ENCODE measurements around the gene PLEKHG3.

Gene PLEKHG3

DNA sequence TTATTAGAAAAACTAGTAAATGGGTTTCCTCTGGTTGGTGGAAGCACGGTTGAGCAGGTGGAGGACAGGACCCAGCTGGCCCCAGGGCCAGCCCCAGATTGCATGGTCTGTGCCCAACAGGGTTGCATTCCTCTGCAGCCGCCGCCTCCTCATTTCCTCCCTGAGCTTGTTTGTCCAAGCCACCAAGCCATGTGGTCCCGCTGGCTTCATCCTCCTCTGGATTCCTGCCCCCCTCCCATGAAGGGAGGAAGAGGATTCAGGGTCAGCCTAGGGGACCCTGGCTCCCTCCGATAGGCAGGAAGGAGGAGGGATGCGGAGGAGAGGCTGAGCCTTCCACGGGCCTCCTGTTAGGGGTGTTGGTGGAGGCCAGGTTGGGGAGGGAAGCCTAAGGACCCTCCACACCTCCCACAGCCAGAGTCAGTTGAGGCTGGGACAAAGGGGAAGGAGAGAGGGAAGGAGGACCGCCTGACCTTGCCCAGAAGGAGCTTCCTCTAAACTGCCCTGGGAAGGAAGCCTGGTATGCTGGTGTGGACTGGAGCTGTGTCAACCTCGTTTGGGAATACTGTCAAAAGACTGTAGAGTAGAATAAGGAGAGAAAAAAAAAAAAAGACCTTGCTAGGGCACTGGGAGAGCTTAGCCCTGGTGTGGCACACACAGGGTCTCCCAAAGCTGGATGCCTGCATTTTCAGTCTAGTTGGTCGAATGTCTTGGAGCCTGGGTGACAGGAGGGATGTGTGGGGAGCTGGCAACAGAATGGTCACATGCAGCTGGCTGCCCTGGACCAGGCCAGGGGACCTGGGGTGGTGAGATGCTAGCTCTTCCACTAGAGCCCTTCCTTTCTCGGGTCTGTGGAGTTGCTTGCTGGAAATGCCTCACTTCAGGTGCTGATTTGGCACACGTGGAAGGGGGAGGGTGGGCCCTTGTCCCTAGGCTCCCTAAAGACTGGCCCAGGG is 42.4 kb downstream of the PLEKHG3 start:
- DNase-seq (ENCODE audit: low read depth in 3 of 3), result no peak

DNA sequence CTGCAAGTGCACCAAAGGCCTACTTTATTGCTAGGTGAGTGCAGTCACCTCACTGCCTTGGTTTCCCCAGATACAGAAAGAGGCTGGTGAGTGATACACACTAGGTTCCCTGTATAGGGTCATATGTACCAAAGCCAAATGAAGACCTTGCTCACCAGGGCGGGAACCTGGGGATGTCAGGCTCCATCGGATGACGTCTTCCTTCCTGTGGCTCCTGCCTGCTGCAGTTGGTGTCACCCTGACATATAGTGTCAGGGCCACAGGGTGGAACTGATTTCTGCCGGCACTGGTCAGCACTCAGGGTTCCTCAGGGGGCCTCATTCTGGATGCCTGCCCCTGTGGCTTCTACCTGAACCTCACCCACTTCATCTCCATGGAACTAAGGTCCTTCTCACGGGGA is 43.1 kb downstream of the PLEKHG3 start:
- no peak for DNase-seq (ENCODE audit: low read depth in 3 of 3)

DNA sequence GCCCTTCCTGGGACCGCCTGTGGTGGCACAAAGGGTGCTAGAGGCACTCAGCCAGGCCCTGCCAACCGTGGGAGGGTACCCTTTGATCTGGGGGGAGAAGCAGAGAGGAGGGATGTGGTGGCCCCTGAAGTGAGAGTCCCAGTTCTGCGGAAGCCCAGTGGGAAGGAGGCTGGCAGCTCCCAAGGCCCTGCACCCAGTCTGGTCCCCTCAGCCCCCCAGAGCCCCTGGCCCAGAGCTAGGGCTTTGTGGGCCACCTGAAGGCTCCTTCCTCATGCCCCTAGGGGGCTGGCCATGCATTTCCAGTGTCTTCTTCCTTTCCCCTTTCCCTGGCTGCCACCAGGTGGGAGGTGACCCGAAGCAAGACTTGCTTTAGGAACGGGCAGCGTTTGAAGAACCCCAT is 44.3 kb downstream of the PLEKHG3 start:
- no peak for DNase-seq (ENCODE audit: low read depth in 3 of 3)

DNA sequence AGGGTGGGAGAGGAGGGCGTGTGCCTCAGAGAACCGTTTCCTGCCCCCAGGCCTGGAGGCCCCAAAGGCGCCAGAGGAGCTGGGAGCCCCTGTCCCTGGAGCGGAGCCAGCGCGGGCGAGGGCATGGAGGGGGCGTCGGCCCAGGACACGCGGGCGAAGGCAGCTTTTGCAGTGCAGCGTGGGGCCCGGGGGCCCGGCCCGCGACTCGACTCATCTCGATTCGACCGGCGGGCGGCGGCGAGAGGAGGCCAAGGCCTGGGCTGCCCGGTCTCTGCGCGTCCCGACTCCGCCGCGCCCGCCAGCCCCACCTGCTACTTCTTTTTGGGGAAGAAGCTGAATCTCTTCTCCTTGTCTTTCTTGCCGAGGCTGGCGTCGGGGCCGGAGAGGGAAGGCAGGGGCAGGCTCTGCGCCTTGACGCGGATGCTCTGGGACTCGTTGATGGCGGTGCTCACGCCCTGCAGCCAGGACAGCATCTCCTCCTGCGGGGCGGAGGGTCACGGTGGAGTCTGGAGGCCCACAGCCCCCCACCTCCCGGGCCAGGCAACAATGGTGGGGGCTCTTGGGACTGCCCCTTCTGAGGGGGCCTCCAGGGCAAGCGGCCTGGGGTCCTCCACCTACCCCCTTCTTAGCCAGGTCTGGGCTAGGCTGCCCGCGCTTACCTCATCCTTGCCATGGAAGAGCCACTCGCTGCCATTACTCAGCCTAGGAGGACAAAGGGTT is 44.9 kb downstream of the PLEKHG3 start:
- no peak for DNase-seq (ENCODE audit: low read depth in 3 of 3)

DNA sequence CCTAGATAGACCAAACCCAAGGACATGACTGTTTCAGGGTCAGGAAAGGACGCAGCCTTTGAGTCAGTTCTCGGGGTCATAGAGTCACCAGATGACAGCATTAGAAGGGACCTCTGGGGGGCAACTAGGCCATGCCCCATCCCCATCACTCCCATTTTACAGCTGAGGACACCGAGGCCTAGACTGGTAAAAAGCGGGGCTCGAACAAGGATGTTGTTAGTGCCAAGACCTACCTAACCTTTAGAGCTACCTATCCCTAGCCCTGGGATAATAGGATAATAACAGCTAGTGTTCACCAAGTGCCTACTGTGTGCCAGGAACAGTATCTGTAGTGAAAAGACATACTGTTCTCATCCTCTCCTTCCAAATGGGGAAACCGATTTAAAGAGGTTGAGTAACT is 48.7 kb downstream of the PLEKHG3 start:
- DNase-seq (ENCODE audit: low read depth in 3 of 3), result no peak

DNA sequence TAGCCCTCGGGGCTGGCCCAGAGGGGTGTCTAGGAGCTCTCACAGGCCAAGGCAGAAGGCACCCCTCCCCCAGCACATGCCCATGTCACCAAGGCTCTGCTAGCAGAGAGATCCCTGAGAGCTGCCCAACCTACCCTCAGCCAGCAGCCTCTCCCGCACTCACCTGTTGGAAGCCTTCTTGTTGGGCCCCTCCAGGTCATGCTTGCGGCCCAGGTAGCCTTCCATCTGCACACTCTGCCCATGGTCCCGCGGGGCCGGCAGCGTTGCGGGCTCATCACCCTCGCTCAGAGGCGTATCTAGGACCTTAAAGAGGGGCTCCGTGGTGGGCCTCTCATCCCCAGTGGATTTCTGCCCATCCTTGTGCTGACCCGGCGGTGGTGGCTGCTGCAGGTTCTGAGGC is 49.1 kb downstream of the PLEKHG3 start:
- DNase-seq (ENCODE audit: low read depth in 3 of 3), result no peak

DNA sequence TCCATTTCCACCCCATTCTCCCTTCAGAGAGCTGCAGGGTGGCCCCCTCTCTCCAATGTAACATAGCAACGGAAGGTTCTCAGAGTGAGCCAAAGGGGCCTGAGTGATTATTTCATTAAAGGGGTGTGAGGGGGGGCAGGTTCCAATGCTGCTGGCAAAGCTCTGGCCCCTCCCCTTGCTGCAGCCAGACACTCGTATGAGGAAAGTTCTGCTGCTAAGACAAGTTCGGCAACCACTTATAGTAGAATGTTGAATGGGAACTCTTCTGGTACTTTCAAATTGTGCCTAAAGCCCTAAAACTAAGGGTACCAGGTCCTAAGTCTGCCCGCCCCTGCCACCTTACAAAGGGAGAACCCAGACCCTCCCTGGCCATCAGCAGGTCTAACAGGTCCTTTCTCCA is 49.8 kb downstream of the PLEKHG3 start:
- DNase-seq (ENCODE audit: low read depth in 3 of 3), result no peak

DNA sequence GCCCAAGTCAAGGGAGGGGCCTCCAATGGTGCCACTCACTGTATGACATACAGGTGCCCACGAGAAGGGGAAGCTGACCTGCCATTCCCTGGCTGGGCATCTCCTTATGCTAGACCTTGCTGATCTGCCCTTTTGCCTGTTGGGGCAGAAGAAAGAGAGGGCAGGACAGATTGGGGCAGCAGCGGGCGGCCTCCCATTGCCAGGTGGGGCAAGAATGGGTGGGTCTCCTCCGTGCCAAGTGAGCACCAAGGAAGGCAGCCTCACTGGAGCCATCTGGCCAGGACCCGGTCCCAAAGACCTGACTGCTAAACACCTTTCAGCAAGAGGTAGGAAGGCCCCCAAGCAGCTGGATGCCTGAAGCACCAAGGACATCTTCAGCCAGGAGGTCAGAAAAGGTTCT is 50.5 kb downstream of the PLEKHG3 start:
- no peak for DNase-seq (ENCODE audit: low read depth in 3 of 3)

DNA sequence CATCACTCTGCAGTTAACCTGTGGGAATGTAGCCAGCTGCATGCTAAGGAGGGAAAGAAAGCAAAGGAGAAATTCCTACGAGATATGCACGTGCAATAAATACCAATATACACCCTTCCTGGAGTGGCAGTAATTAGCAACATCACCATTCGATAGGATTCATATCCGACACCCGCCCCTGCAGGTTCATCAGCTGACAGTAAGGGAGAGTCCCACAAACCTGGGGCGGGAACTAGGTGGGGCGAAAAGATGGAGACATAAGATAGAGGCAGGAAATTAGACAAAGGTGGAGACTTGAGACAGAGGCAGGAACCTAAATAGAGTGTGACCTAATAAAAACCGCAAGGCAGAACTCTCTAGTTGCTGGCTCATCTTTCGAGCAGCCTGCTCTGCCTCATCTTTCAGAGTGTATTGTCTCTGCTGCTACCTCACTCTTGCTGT is 51.6 kb downstream of the PLEKHG3 start:
- DNase-seq (ENCODE audit: low read depth in 3 of 3), result peak; percentile 28 to 44 (median 43)

DNA sequence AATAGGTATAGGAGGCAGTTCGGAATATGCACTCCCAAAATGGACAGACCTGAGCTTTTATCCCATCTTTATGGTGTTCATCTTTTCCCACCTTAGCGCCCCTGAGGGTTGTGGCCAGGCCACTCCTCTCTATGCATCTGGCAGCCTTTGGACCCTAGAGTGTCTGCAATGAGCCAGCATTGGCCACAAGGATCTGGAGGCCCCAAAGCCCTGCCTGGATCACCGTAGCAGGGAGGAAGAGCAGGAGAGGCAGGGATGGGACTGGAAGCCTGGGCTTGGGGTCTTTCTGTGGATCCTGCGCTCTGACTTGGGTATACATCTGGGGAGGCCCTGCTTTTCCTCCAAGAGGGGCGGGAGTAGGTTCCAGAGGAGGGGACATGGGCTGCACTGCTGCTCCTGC is 52.5 kb downstream of the PLEKHG3 start:
- DNase-seq (ENCODE audit: low read depth in 3 of 3), result no peak

DNA sequence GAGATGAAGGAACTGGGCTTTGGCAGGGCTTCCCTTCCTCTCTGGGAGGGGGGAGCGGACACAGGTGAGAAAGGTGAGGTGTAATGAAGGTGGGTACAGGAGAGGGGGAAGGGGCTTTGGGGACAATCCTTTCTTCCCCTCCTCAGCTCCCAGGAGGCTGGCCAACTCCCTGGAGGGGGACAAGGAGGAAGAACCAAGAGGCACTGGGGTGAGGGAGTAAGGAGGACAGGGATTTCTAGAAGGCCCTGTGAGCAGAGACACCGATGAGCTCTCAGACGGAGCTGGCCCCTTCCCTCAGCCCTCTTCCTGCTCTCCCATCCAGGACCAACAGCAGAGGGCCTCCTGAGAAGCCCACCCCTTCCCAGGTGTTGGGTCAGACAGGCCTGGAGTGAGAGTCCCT is 53.4 kb downstream of the PLEKHG3 start:
- no peak for DNase-seq (ENCODE audit: low read depth in 3 of 3)

DNA sequence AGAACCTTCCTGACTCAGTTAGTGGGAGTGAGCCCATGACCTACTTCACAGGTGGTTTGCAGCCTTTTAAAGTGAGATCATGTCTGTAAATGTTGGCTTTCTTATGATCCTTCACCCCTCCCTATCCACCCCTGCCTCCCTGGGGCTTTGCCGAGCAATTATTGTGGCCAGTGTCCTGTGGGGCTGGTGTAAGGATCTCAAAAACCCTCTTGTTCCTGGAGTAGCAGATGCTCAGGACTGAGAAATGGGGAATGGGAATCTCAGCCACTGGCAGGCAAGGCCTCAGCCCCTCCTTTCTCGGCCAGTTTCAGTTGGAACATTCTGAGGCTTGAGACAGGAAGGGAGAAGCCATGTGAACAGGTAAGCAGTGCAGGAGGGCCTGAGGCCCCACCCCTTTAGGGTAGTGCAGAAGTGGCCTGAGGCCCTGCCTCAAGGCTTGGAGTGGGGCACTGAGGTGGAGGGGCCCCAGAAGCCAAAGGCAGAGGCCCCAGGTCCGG is 53.8 kb downstream of the PLEKHG3 start:
- no peak for DNase-seq (ENCODE audit: low read depth in 3 of 3)

DNA sequence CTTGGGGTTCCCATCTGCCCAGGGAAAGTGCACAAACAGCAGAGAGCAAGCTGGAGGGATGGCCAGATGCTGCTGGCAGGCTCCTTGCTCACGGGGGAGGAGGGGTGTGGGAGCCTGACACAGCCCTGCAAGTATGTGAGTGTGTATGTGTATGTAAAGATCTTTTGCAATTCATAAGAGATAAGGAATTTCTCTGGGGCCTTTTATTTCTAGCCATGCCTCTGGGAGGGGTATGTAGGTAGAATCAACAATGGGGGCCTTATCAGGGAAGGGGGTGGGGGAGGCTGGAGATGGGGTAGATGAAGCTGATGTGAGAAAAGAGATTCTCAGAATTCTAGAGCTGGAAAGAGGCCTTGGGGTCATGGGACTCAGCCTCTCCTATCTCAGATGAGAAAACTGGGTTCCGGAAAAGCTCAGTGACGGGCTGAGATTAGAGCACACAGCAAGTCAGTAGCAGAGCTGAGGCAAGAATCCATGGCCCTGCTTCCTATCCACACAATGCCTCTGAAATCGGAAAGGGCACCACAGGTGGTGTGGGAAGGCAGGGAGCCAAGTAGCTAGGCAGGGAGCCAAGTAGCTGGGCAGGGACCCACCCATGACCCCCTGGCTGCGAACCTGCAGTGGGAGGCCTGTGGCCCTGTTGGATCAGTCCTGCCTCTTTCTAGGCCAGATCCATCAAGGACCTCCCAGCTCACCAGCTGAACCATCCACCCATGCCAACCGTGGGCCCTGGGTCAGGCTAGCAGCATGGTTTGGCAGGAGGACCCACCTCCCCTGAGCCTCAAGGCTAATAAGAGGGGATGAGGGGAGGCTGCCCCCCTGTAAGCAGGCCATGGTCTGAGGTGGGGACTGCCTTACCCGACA is 54.7 kb downstream of the PLEKHG3 start:
- DNase-seq (ENCODE audit: low read depth in 3 of 3), result no peak

DNA sequence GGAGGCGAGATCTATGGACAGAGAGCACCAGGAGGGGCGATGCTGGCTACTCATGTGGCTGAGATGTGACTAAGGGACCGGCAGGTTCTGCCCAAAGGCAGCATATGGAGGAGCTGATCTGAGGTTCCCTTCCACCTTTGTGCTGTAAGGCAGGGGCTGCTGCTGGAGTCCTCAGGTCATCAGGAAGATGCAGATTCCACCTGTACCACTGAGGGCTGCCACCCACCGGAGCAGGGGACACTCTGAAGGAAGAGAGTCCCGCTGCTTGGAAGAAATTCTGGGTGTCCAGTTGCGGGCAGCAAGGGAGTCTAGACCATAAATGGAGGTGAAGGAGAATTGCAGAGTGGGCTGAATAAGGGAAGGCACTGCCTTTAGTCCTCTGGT is 55.3 kb downstream of the PLEKHG3 start:
- no peak for DNase-seq (ENCODE audit: low read depth in 3 of 3)

DNA sequence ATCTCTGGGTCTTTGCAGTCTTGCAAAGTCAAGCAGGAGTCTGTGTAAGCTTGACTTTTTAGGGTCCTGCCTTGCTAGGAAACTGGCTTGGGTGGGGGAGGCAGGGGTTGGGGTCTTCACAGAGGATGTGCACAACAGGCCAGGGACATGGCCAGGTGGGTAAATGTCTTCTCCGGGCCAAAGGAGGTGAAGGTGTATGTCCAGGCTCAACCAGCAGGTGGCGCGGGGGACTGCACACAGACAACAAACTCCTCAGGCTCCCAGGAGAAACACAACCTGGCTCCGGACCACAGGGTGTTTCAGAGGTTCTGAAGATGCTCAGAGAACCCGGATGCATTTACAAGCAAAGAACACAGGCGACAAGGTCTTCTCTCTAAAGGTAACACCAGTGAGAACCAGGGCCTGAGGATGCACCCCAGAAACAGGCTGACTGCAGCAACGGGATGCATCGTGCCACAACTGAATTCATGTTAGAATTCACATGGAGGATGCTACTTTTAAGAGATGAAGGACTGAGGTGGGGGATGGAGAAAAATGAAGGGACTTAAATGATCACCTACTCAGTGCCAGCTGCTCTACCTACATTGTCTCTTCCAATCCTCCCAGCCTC is 56.0 kb downstream of the PLEKHG3 start:
- DNase-seq (ENCODE audit: low read depth in 3 of 3), result peak in 2 of 3 experiments; percentile 26 to 60

DNA sequence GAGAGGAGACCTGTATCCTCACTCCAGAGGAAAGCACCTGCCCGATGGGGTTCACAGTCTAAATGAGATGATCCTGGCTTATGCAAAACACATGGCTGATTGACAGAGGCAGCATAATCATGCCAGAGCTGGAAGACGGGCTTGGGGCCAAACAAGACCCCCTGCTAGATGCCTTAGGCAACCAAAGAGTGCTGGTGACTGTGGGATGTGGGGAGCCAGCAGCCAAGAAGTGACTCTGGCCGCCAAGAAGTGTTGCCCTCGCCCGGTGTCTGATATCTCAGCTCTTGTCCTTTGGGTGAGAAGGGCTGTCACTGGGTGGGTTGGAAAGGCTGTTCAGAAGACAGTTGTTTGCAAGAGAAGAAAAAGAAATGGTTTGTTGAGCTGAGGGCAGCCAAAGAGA is 56.7 kb downstream of the PLEKHG3 start:
- no peak for DNase-seq (ENCODE audit: low read depth in 3 of 3)

DNA sequence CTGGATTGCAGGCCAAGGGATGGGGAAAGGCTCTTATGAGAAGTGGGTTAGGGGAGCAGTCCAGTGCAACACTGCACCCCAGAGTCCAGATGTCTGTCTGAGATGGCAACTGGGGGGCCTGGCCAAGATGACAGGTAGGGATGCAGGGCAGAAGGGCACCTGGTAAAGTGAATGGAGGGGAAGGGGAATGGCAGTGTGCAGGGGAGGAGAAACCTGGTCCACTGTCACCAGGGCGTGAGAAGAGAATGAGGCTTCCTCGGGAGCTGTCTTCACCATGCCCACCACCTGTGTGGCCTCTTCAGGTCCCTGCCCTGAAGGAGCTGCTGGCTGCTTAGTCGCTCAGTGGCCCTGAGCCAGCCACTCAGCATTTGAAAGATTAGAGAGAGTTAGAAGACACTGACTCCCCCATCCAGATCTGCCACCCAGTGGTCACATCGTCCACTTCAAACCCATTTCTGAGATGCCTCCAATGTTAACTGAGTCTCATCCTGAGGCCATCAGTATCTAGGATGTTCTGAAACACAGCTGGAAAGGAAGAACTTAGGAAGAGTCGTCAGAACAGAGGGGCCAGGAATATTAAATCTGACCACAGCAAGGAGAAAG is 57.3 kb downstream of the PLEKHG3 start:
- no peak for DNase-seq (ENCODE audit: low read depth in 3 of 3)

DNA sequence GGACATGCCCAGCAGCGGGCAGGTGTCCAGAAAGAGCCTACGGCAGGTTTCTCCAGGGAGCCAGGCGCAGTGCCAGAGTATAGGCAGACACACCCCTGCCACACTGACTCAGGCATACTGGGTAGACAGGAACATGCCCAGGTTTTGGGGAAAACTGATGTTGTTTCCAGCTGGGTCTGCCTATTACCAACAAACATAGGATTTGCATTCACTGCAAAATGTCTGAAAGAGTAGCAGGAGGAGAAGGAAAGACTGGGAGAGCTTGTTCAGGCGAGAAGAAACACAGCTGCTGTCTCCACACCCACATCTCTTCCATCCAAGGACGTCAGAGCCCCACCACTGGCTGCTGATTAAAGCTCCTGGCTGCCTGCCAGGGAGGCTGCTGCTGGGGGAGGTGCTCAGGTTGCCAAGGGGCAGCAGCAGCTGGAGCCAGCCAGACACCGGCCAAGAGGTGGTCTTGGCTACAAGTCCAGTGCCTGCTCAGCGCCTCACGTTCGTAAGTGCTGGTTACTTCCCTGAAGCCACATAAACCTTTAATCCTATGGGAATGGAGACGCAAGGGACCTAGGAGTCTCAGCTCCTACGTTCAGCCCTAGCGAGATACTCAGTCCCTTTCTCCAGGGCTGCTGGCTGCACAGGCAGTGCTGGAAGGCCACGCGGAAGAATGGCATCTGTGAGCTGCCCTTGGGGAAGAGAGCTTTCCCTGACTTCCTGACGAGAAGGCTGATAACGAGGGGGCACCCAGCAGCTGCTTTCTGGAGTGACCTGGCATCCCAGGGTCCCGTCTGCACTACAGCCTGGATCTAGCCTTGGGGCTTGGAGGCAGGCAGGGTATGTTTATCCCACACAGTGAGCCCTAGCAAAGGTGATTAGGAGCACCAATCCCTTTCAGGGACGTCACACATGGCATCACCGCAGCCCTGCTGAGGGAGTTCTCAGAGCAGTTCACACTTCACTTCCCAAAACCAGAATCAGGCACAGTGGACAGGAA is 58.1 kb downstream of the PLEKHG3 start:
- peak in 1 of 3 experiments; percentile 19 for DNase-seq (ENCODE audit: low read depth in 3 of 3)

DNA sequence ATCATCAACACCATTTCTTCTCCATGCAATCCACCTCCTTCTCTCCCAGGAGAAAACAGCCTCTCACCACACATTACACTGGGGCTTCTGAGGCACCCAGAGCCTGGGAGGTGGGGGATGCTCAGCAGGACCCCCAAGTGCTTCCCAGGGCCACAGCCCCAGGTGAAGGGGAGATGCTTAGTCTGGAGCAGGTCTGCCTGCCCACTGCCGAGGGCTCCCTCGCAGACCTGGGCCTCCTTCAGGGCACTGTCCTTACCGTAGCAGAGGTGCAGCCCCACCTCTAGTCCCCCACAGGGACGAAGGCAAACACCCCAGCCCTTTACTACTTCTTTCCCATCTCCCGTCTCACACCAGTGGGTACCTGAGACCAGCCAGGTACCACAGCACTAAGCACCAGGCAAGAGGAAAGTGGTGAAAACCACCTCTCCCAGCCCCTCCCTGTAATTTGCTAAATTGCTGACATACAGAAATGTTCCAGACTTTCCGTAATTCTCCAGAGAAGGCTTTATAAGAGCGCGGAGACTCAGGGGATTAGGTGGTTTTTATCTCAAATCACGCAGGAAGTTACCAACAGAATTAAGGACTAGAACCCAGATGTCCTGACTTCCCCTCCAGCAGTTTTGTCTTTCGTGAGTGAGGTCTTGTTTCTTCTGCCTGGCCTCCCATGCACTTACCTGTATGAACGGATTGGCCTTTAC is 59.0 kb downstream of the PLEKHG3 start:
- no peak for DNase-seq (ENCODE audit: low read depth in 3 of 3)
